ENCODE results near the gene ETS1.

GRCh38 chr11:128570632-128571031, 16.7 kb downstream of the ETS1 start:
- TF ChIP-seq CTCF (IDR thresholded peaks at IDR 0.05) = no peak
- TF ChIP-seq POLR2A (IDR thresholded peaks at IDR 0.05) = no peak

All from prostate gland (tissue), 2 donors.